ENCODE results near the gene NMRK1. TPM values are rescaled to one million over a fixed set of nuclear protein-coding genes. Genes with fewer than 3 reads are reported as not detected.

NMRK1 gene
- polyA plus RNA-seq, 2 donors = 39.2 to 127 TPM

- Histone ChIP-seq H3K4me3 (ENCODE audit: low read depth in 1 of 2, low read length in 2 of 2) (no peak overlapping the region), H3K27ac (ENCODE audit: low read depth in 2 of 2, low read length in 1 of 2) (no peak overlapping the region), H3K27me3 (ENCODE audit: control insufficient read depth in 1 of 2, insufficient read depth in 2 of 2, low read length in 2 of 2) (no peaks in the 10 kb centered on the region), H3K36me3 (ENCODE audit: control insufficient read depth in 2 of 2, insufficient read depth in 2 of 2, low read length in 1 of 2) (no peaks in the 10 kb centered on the region), H3K4me1 (ENCODE audit: control insufficient read depth in 2 of 2, insufficient read depth in 2 of 2, low read length in 1 of 2) (no peaks in the 10 kb centered on the region), H3K9me3 (ENCODE audit: control insufficient read depth in 2 of 2, insufficient read depth in 1 of 2, low read depth in 1 of 2, low read length in 1 of 2) (no peaks in the 10 kb centered on the region)
These were observed 64.1 kb downstream of the NMRK1 start for GRCh38 chr9:75023846-75024245.

GRCh38 chr9:75019654-75020053, 68.3 kb downstream of the NMRK1 start:
- H3K4me3 ChIP-seq (ENCODE audit: low read depth in 1 of 2, low read length in 2 of 2) = no peak overlapping the region
- no peaks in the 10 kb centered on the region for H3K27me3 ChIP-seq (ENCODE audit: control insufficient read depth in 1 of 2, insufficient read depth in 2 of 2, low read length in 2 of 2)
- no peak overlapping the region for H3K27ac ChIP-seq (ENCODE audit: low read depth in 2 of 2, low read length in 1 of 2)
- WGBS, 2 donors = 90 to 94% methylated on average over 1 of the region's 1 CpG
- H3K4me1 ChIP-seq (ENCODE audit: control insufficient read depth in 2 of 2, insufficient read depth in 2 of 2, low read length in 1 of 2) = no peaks in the 10 kb centered on the region
- no peaks in the 10 kb centered on the region for H3K36me3 ChIP-seq (ENCODE audit: control insufficient read depth in 2 of 2, insufficient read depth in 2 of 2, low read length in 1 of 2)
- H3K9me3 ChIP-seq (ENCODE audit: control insufficient read depth in 2 of 2, insufficient read depth in 1 of 2, low read depth in 1 of 2, low read length in 1 of 2) = no peaks in the 10 kb centered on the region

DNA sequence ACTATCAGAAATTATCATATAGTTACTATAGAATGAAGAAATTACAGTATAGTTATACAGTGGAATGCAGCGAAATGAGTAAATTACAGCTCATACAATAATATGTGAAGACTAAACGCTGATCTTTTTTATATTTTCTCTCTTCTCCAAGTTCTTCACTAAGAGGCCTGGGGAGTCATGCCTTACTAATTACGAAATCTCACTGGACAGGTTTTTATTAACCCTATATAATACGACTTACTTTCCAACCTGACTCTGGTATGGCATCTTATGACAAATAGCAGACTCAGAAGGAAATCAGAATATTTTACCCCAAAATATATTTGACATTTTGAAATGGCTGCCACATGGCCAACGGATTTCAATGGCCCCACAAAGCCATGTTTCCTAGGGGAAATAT, 68.9 kb downstream of the NMRK1 start:
- no peaks in the 10 kb centered on the region for H3K36me3 ChIP-seq (ENCODE audit: control insufficient read depth in 2 of 2, insufficient read depth in 2 of 2, low read length in 1 of 2)
- H3K27ac ChIP-seq (ENCODE audit: low read depth in 2 of 2, low read length in 1 of 2) = no peak overlapping the region
- no peaks in the 10 kb centered on the region for H3K27me3 ChIP-seq (ENCODE audit: control insufficient read depth in 1 of 2, insufficient read depth in 2 of 2, low read length in 2 of 2)
- H3K9me3 ChIP-seq (ENCODE audit: control insufficient read depth in 2 of 2, insufficient read depth in 1 of 2, low read depth in 1 of 2, low read length in 1 of 2) = no peaks in the 10 kb centered on the region
- no peaks in the 10 kb centered on the region for H3K4me1 ChIP-seq (ENCODE audit: control insufficient read depth in 2 of 2, insufficient read depth in 2 of 2, low read length in 1 of 2)
- H3K4me3 ChIP-seq (ENCODE audit: low read depth in 1 of 2, low read length in 2 of 2) = no peak overlapping the region
- WGBS, 2 donors = 81% methylated on average over 5 of the region's 5 CpGs

GRCh38 chr9:75017378-75017777, 70.6 kb downstream of the NMRK1 start:
- H3K27ac ChIP-seq (ENCODE audit: low read depth in 2 of 2, low read length in 1 of 2) = no peak overlapping the region
- WGBS, 2 donors = 84 to 94% methylated on average over 3 of the region's 3 CpGs
- H3K36me3 ChIP-seq (ENCODE audit: control insufficient read depth in 2 of 2, insufficient read depth in 2 of 2, low read length in 1 of 2) = no peaks in the 10 kb centered on the region
- H3K4me3 ChIP-seq (ENCODE audit: low read depth in 1 of 2, low read length in 2 of 2) = no peak overlapping the region
- H3K9me3 ChIP-seq (ENCODE audit: control insufficient read depth in 2 of 2, insufficient read depth in 1 of 2, low read depth in 1 of 2, low read length in 1 of 2) = no peaks in the 10 kb centered on the region
- H3K27me3 ChIP-seq (ENCODE audit: control insufficient read depth in 1 of 2, insufficient read depth in 2 of 2, low read length in 2 of 2) = no peaks in the 10 kb centered on the region
- H3K4me1 ChIP-seq (ENCODE audit: control insufficient read depth in 2 of 2, insufficient read depth in 2 of 2, low read length in 1 of 2) = no peaks in the 10 kb centered on the region

DNA sequence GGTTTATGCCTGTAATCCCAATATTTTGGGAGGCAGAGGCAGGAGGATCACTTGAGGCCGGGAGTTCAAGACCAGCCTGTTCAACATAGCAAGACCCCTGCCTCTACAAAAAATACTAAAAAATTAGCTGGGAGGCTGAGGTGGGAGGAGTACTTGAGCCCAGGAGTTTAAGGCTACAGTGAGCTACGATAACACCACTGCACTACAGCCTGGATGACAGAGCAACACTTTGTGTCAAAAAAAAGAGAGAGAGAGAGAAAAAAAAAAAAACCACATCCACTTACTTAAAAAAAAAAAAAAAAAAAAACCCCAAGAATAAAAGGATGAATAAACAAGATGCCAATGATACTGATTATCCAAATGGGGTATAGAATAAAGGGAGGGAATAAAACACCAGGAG, 74.2 kb downstream of the NMRK1 start:
- no peak overlapping the region for H3K27ac ChIP-seq (ENCODE audit: low read depth in 2 of 2, low read length in 1 of 2)
- no peaks in the 10 kb centered on the region for H3K4me1 ChIP-seq (ENCODE audit: control insufficient read depth in 2 of 2, insufficient read depth in 2 of 2, low read length in 1 of 2)
- H3K4me3 ChIP-seq (ENCODE audit: low read depth in 1 of 2, low read length in 2 of 2) = no peak overlapping the region
- no peaks in the 10 kb centered on the region for H3K9me3 ChIP-seq (ENCODE audit: control insufficient read depth in 2 of 2, insufficient read depth in 1 of 2, low read depth in 1 of 2, low read length in 1 of 2)
- no peaks in the 10 kb centered on the region for H3K27me3 ChIP-seq (ENCODE audit: control insufficient read depth in 1 of 2, insufficient read depth in 2 of 2, low read length in 2 of 2)
- WGBS, 2 donors = 88 to 92% methylated on average over 2 of the region's 2 CpGs
- H3K36me3 ChIP-seq (ENCODE audit: control insufficient read depth in 2 of 2, insufficient read depth in 2 of 2, low read length in 1 of 2) = no peaks in the 10 kb centered on the region

Other genes starting within 250 kb of the NMRK1 start
- under 1 TPM; 0.10 to 0.31 TPM for gene TRPM6, start 200.2 kb downstream of the NMRK1 start, polyA plus RNA-seq
- gene C9orf40, start 135.2 kb downstream of the NMRK1 start, polyA plus RNA-seq = 1 to 10 TPM; 2.8 to 3.7 TPM
- gene CARNMT1, start 59.9 kb downstream of the NMRK1 start, polyA plus RNA-seq = 1 to 10 TPM; 5.4 to 5.8 TPM
- 100 to 1,000 TPM in 1 of 2 donors, 10 to 100 TPM in 1; 99.6 to 127 TPM for gene OSTF1, start 359 bp upstream of the NMRK1 start, polyA plus RNA-seq